ENCODE data around the gene PRAC2.

The PRAC2 gene

DNA sequence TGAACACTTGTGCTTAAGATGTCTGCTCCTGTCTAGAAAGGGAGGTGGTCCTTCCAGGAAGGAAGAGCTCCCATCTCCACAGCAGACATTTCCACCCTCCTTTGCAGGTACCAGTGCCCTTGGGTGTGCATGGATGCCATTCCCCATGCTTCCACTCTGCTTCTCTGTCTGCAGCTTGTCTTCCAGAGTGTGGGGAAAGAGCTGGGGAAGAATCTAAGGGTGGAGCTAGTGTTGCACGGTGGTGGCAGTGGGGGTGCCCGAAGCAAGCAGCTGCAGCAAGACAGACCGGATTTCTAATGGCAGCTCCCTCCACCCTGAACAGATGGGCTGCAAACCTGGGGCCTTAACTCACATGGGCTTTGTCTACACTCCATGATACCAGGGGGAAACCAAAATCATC lies 28.2 kb downstream of the PRAC2 start:
- Histone ChIP-seq H3K27ac (ENCODE audit: low read depth, low read length) (no peak overlapping the region), H3K79me1 (ENCODE audit: low read length) (no peaks in the 10 kb centered on the region), H3K4me1 (ENCODE audit: control insufficient read depth in 1 of 2, insufficient read depth in 2 of 2, low read length in 2 of 2) (peaks cover 0 to 2% of the 10 kb centered on the region in 2 experiments), H2BK5ac (ENCODE audit: low read depth, low read length, poor library complexity) (no peak overlapping the region), H3K14ac (ENCODE audit: low read length) (no peak overlapping the region), H3K4ac (ENCODE audit: low read depth, low read length) (no peak overlapping the region), H3K4me3 (ENCODE audit: low read depth, low read length) (no peak overlapping the region), H2BK12ac (ENCODE audit: low read length) (no peak overlapping the region), H2AK5ac (ENCODE audit: low read length) (no peak overlapping the region), H3K4me2 (ENCODE audit: low read length) (no peak overlapping the region), H3K27me3 (ENCODE audit: insufficient read depth, low read length) (peaks cover 83% of the 10 kb centered on the region), H2AFZ (ENCODE audit: insufficient read depth, low read length, poor library complexity) (no peak overlapping the region), H3K18ac (ENCODE audit: low read length) (no peak overlapping the region), H3K9ac (ENCODE audit: low read length) (no peak overlapping the region), H3K9me3 (ENCODE audit: insufficient read depth, low read depth, low read length) (peaks cover 7% of the 10 kb centered on the region), H4K12ac (ENCODE audit: low read depth, low read length) (no peak overlapping the region), H3K23ac (ENCODE audit: low read length) (no peak overlapping the region), H4K8ac (ENCODE audit: low read depth, low read length) (no peak overlapping the region), H3K79me2 (ENCODE audit: control insufficient read depth, insufficient read depth, low read length, poor library complexity) (no peaks in the 10 kb centered on the region), H2BK120ac (ENCODE audit: insufficient read depth, low read length, poor library complexity) (no peak overlapping the region), H4K91ac (ENCODE audit: low read depth, low read length) (no peak overlapping the region), H3K36me3 (ENCODE audit: control insufficient read depth in 1 of 2, insufficient read depth in 2 of 2, low read length in 2 of 2) (no peaks in the 10 kb centered on the region)
- DNase-seq, result no peak
- WGBS (ENCODE audit: extremely low coverage, insufficient coverage, insufficient read length), result no CpG with 5 or more reads among the region's 3 CpGs

DNA sequence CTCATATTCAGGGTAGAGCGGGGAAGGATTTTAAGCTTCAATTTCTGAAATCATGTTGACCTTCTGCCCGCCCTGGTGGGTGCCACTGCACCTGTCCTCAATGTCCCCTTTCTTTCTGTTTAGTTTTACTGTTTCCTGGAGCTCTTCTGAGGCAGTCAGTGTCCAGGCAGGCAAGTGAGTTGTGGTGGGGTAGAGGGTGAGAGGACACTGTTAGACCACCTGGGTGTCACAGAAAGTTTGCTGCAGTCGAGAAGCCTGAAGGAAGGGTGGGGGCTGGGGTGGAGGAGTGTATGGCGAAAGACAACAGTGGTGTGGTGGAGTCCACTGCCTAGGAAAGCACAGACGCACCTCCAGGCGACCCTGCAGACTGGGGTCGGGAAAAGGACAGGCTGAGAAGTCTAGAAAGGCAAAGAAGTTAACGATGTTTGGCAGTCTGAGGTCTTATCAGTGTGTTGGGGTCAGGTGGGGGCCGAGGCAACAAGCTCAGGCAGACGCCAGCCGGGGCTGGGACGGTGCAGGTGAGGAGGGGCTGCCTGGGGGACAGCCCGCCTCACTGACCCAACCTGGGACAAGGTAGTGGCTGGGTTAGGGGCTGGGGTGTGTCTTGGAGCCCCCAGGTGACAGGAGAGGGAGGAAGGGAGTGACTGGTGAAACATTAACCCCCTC lies 28.9 kb downstream of the PRAC2 start:
- no peak overlapping the region for H4K91ac ChIP-seq (ENCODE audit: low read depth, low read length)

DNA sequence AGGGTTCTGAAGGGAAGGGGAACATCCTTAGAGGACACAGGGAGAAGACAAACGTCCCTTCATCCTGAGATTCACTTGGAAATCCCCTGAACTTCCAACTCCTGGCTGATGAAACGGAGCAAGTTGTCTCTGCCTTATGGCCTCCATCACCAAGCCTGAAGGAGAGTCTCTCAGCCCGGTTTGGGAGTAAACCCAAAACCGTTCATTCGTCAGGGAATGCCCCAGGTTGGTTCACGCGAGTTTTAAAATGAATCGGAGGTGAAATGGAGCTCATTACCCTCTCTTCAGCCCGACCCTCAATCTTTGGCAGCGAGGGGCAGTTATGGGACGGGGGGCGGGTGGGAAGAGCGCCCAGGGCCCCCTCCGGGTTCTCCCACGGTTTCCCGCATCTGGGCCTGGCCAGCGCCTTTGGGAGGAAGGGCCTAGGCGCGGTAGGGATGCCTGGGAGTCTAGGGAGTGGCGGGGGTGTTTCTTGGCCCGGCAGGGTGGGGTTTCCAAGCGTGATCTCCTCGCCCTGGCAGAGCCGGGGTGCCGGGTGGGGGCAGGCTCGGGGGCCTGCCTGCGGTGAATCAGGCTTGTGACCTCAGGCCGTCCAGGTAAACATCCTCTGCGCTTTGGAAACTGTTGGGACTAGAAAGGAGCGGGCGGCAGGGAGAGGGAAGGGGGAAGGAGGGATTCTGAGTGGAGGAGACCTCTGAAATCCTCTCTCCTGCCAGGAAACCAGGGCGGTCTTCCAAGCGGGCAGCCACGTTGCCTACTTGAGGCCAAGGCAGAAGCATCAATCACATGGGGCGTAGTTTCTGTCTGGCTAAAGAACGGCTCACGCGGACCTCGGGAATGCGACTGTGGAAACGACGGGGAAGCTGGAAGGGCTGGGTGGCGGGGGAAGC lies 29.7 kb downstream of the PRAC2 start:
- H3K9ac ChIP-seq (ENCODE audit: low read length), result no peak overlapping the region
- no peaks in the 10 kb centered on the region for H3K36me3 ChIP-seq (ENCODE audit: control insufficient read depth in 1 of 2, insufficient read depth in 2 of 2, low read length in 2 of 2)
- H2BK120ac ChIP-seq (ENCODE audit: insufficient read depth, low read length, poor library complexity), result no peak overlapping the region
- no peak overlapping the region for H4K91ac ChIP-seq (ENCODE audit: low read depth, low read length)
- H2AK5ac ChIP-seq (ENCODE audit: low read length), result no peak overlapping the region
- no peak overlapping the region for H3K4ac ChIP-seq (ENCODE audit: low read depth, low read length)
- H2BK5ac ChIP-seq (ENCODE audit: low read depth, low read length, poor library complexity), result no peak overlapping the region
- no peak overlapping the region for H2BK12ac ChIP-seq (ENCODE audit: low read length)
- no peak overlapping the region for H3K18ac ChIP-seq (ENCODE audit: low read length)
- H3K9me3 ChIP-seq (ENCODE audit: insufficient read depth, low read depth, low read length), result peaks cover 10% of the 10 kb centered on the region
- H3K23ac ChIP-seq (ENCODE audit: low read length), result no peak overlapping the region
- peaks cover 0 to 2% of the 10 kb centered on the region in 2 experiments for H3K4me1 ChIP-seq (ENCODE audit: control insufficient read depth in 1 of 2, insufficient read depth in 2 of 2, low read length in 2 of 2)
- WGBS (ENCODE audit: extremely low coverage, insufficient coverage, insufficient read length), result no CpG with 5 or more reads among the region's 43 CpGs
- H3K79me1 ChIP-seq (ENCODE audit: low read length), result no peaks in the 10 kb centered on the region
- no peak overlapping the region for H3K4me2 ChIP-seq (ENCODE audit: low read length)
- no peaks in the 10 kb centered on the region for H3K79me2 ChIP-seq (ENCODE audit: control insufficient read depth, insufficient read depth, low read length, poor library complexity)
- DNase-seq, result no peak
- no peak overlapping the region for H3K14ac ChIP-seq (ENCODE audit: low read length)
- no peak overlapping the region for H2AFZ ChIP-seq (ENCODE audit: insufficient read depth, low read length, poor library complexity)
- H3K27me3 ChIP-seq (ENCODE audit: insufficient read depth, low read length), result peaks cover 82% of the 10 kb centered on the region
- H4K8ac ChIP-seq (ENCODE audit: low read depth, low read length), result no peak overlapping the region
- H3K4me3 ChIP-seq (ENCODE audit: low read depth, low read length), result no peak overlapping the region
- no peak overlapping the region for H4K12ac ChIP-seq (ENCODE audit: low read depth, low read length)
- no peak overlapping the region for H3K27ac ChIP-seq (ENCODE audit: low read depth, low read length)

More for the DNA sequence above, 28.9 kb downstream of the PRAC2 start:
- WGBS (ENCODE audit: extremely low coverage, insufficient coverage, insufficient read length), result no CpG with 5 or more reads among the region's 13 CpGs
- Histone ChIP-seq H3K27ac (ENCODE audit: low read depth, low read length) (no peak overlapping the region), H4K8ac (ENCODE audit: low read depth, low read length) (no peak overlapping the region), H3K27me3 (ENCODE audit: insufficient read depth, low read length) (peaks cover 82% of the 10 kb centered on the region), H3K9me3 (ENCODE audit: insufficient read depth, low read depth, low read length) (peaks cover 9% of the 10 kb centered on the region), H2AK5ac (ENCODE audit: low read length) (no peak overlapping the region), H2AFZ (ENCODE audit: insufficient read depth, low read length, poor library complexity) (no peak overlapping the region), H3K36me3 (ENCODE audit: control insufficient read depth in 1 of 2, insufficient read depth in 2 of 2, low read length in 2 of 2) (no peaks in the 10 kb centered on the region), H3K4me2 (ENCODE audit: low read length) (no peak overlapping the region), H3K9ac (ENCODE audit: low read length) (no peak overlapping the region), H3K23ac (ENCODE audit: low read length) (no peak overlapping the region), H3K79me1 (ENCODE audit: low read length) (no peaks in the 10 kb centered on the region), H3K4ac (ENCODE audit: low read depth, low read length) (no peak overlapping the region), H2BK12ac (ENCODE audit: low read length) (no peak overlapping the region), H3K79me2 (ENCODE audit: control insufficient read depth, insufficient read depth, low read length, poor library complexity) (no peaks in the 10 kb centered on the region), H3K4me1 (ENCODE audit: control insufficient read depth in 1 of 2, insufficient read depth in 2 of 2, low read length in 2 of 2) (peaks cover 0 to 2% of the 10 kb centered on the region in 2 experiments), H3K4me3 (ENCODE audit: low read depth, low read length) (peak overlapping the region; percentile 49), H3K18ac (ENCODE audit: low read length) (no peak overlapping the region), H3K14ac (ENCODE audit: low read length) (no peak overlapping the region), H2BK120ac (ENCODE audit: insufficient read depth, low read length, poor library complexity) (no peak overlapping the region), H2BK5ac (ENCODE audit: low read depth, low read length, poor library complexity) (no peak overlapping the region), H4K12ac (ENCODE audit: low read depth, low read length) (no peak overlapping the region)
- DNase-seq, result no peak

DNA sequence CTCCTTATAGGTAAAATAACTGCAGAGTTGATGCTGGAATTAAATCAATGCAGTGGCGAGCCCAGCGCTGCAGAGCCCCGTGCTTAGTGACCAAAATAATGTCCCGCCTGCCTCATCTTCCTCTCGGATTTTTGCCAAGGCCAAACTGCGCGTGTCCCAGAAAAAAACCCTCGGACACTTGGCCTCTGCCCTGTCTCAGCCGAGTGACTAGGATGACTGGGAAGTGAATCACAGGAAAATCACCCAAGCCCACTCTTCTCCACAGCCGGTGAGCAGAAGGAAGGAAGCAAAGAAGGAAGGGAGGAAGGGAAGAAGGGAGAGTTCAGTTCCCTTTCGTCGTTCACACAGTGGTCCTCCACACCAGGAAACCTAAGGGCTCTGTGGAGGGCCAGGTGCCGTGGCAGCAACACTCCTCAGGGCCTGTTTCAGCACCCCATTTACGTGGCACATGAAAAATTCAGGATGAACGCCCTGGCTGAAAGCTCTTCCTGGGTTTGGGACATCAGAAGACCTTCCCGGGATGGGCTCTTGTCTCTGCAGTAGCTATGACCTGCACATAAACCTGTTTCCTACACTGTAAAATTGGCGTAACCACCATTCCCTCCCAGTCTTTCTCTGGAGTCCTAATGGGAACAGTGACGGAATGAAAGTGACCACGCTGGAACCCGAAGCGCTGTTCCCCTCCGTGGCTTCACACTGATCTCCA lies 31.0 kb downstream of the PRAC2 start:
- no peak overlapping the region for H4K12ac ChIP-seq (ENCODE audit: low read depth, low read length)
- peaks cover 80% of the 10 kb centered on the region for H3K27me3 ChIP-seq (ENCODE audit: insufficient read depth, low read length)
- H3K79me2 ChIP-seq (ENCODE audit: control insufficient read depth, insufficient read depth, low read length, poor library complexity), result no peaks in the 10 kb centered on the region
- H3K79me1 ChIP-seq (ENCODE audit: low read length), result no peaks in the 10 kb centered on the region
- H3K4ac ChIP-seq (ENCODE audit: low read depth, low read length), result no peak overlapping the region
- H3K4me3 ChIP-seq (ENCODE audit: low read depth, low read length), result no peak overlapping the region
- H3K27ac ChIP-seq (ENCODE audit: low read depth, low read length), result no peak overlapping the region
- peaks cover 0 to 2% of the 10 kb centered on the region in 2 experiments for H3K4me1 ChIP-seq (ENCODE audit: control insufficient read depth in 1 of 2, insufficient read depth in 2 of 2, low read length in 2 of 2)
- H2BK120ac ChIP-seq (ENCODE audit: insufficient read depth, low read length, poor library complexity), result no peak overlapping the region
- no peak overlapping the region for H2BK5ac ChIP-seq (ENCODE audit: low read depth, low read length, poor library complexity)
- H2AFZ ChIP-seq (ENCODE audit: insufficient read depth, low read length, poor library complexity), result no peak overlapping the region
- H3K9ac ChIP-seq (ENCODE audit: low read length), result no peak overlapping the region
- H2AK5ac ChIP-seq (ENCODE audit: low read length), result no peak overlapping the region
- no peak overlapping the region for H3K14ac ChIP-seq (ENCODE audit: low read length)
- no peak overlapping the region for H2BK12ac ChIP-seq (ENCODE audit: low read length)
- H4K91ac ChIP-seq (ENCODE audit: low read depth, low read length), result no peak overlapping the region
- no peak overlapping the region for H3K4me2 ChIP-seq (ENCODE audit: low read length)
- no peaks in the 10 kb centered on the region for H3K36me3 ChIP-seq (ENCODE audit: control insufficient read depth in 1 of 2, insufficient read depth in 2 of 2, low read length in 2 of 2)
- no peak overlapping the region for H4K8ac ChIP-seq (ENCODE audit: low read depth, low read length)
- H3K18ac ChIP-seq (ENCODE audit: low read length), result no peak overlapping the region
- no CpG with 5 or more reads among the region's 22 CpGs for WGBS (ENCODE audit: extremely low coverage, insufficient coverage, insufficient read length)
- DNase-seq, result no peak
- H3K23ac ChIP-seq (ENCODE audit: low read length), result no peak overlapping the region
- peaks cover 9% of the 10 kb centered on the region for H3K9me3 ChIP-seq (ENCODE audit: insufficient read depth, low read depth, low read length)
